ENCODE data around the gene GSTK1.
A peak's percentile ranks its signal among the peaks of the same experiment; 100 is the strongest.
"Not testable (repeated sequence)": the region's sequence is repeated elsewhere in the genome, so short reads cannot be mapped to it uniquely, and the experiment has no call there.

The GSTK1 gene

GRCh38 chr7:143257501-143257900, 5.7 kb upstream of the GSTK1 start:
- TF ChIP-seq YY1 (IDR thresholded peaks at IDR 0.05; ENCODE audit: insufficient read depth, insufficient read length) (no peak), SUZ12 (IDR thresholded peaks at IDR 0.05; ENCODE audit: extremely low read depth, insufficient read depth, insufficient read length) (no peak), ZNF274 (IDR thresholded peaks at IDR 0.05; ENCODE audit: low read depth, low read length) (no peak)
- H3K4me1 ChIP-seq (ENCODE audit: insufficient read depth, insufficient read length): no peaks in the 10 kb centered on the region

DNA sequence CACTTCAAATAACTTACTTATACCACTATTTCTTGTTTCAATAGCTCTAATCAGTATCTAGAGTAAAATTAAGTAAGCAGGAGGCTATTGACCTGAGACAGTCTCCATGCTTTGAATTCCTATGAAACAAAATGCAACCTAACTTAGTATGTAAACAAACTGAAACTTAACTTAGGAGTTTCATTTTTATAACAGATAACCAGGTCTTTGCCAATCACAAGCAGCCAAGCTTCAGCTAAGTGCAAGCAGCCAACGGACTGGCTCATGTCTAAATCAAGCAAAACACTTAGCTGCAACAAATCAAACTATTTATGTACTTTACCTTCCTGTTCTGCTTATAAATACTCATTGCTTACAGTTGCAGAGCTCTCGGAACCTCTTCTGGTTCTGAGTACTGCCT, 4.4 kb upstream of the GSTK1 start:
- Histone ChIP-seq H3K4me3 (ENCODE audit: insufficient read length, low read depth) (no peak overlapping the region), H3K4me1 (ENCODE audit: insufficient read depth, insufficient read length) (no peaks in the 10 kb centered on the region), H3K36me3 (ENCODE audit: insufficient read depth, insufficient read length, low read length) (no peaks in the 10 kb centered on the region), H3K27me3 (ENCODE audit: insufficient read depth, insufficient read length) (no peaks in the 10 kb centered on the region), H3K9ac (ENCODE audit: insufficient read length, low read depth) (no peak overlapping the region), H3K9me3 (ENCODE audit: insufficient read depth, low read length) (no peaks in the 10 kb centered on the region)
- no peak for TF ChIP-seq YY1 (IDR thresholded peaks at IDR 0.05; ENCODE audit: insufficient read depth, insufficient read length)
- no peak for TF ChIP-seq ZNF274 (IDR thresholded peaks at IDR 0.05; ENCODE audit: low read depth, low read length)
- no peak for TF ChIP-seq SUZ12 (IDR thresholded peaks at IDR 0.05; ENCODE audit: extremely low read depth, insufficient read depth, insufficient read length)
- DNase-seq (ENCODE audit: low read depth, low spot score): no peak

More at GRCh38 chr7:143257501-143257900, 5.7 kb upstream of the GSTK1 start:
- Histone ChIP-seq H3K9me3 (ENCODE audit: insufficient read depth, low read length) (no peaks in the 10 kb centered on the region), H3K27me3 (ENCODE audit: insufficient read depth, insufficient read length) (no peaks in the 10 kb centered on the region), H3K4me3 (ENCODE audit: insufficient read length, low read depth) (no peak overlapping the region), H3K36me3 (ENCODE audit: insufficient read depth, insufficient read length, low read length) (no peaks in the 10 kb centered on the region), H3K9ac (ENCODE audit: insufficient read length, low read depth) (no peak overlapping the region)
- no peak for DNase-seq (ENCODE audit: low read depth, low spot score)

DNA sequence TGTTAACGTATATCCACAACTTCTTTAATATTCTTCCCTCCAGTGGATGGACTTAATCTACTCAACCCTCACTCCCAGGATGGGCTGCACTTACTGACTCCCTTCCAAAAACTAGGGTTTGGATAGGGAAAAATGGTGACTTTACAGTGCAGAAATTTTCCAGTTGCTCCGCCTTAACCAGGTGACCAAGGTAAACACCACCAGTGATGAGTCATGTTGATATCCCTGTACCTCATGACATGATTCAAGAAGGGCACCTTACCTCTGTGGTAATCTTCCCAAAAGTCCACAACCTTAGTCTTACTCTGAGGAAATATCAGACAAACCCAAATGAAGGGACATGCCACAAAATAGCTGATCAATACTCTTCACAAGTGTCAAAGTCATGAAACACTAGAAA, 3.5 kb upstream of the GSTK1 start:
- H3K9me3 ChIP-seq (ENCODE audit: insufficient read depth, low read length): no peaks in the 10 kb centered on the region
- no peak overlapping the region for H3K4me3 ChIP-seq (ENCODE audit: insufficient read length, low read depth)
- no peaks in the 10 kb centered on the region for H3K4me1 ChIP-seq (ENCODE audit: insufficient read depth, insufficient read length)
- H3K9ac ChIP-seq (ENCODE audit: insufficient read length, low read depth): no peak overlapping the region
- DNase-seq (ENCODE audit: low read depth, low spot score): no peak
- H3K27me3 ChIP-seq (ENCODE audit: insufficient read depth, insufficient read length): no peaks in the 10 kb centered on the region
- H3K36me3 ChIP-seq (ENCODE audit: insufficient read depth, insufficient read length, low read length): no peaks in the 10 kb centered on the region
- no peak for TF ChIP-seq YY1 (IDR thresholded peaks at IDR 0.05; ENCODE audit: insufficient read depth, insufficient read length)
- no peak for TF ChIP-seq SUZ12 (IDR thresholded peaks at IDR 0.05; ENCODE audit: extremely low read depth, insufficient read depth, insufficient read length)
- TF ChIP-seq ZNF274 (IDR thresholded peaks at IDR 0.05; ENCODE audit: low read depth, low read length): no peak

GRCh38 chr7:143261901-143262300, 1.3 kb upstream of the GSTK1 start:
- TF ChIP-seq YY1 (IDR thresholded peaks at IDR 0.05; ENCODE audit: insufficient read depth, insufficient read length) (no peak), ZNF274 (IDR thresholded peaks at IDR 0.05; ENCODE audit: low read depth, low read length) (no peak), SUZ12 (IDR thresholded peaks at IDR 0.05; ENCODE audit: extremely low read depth, insufficient read depth, insufficient read length) (no peak)
- no peak for DNase-seq (ENCODE audit: low read depth, low spot score)

GRCh38 chr7:143264196-143264568, 941 bp downstream of the GSTK1 start:
- not testable (repeated sequence) for H3K9me3 ChIP-seq (ENCODE audit: insufficient read depth, low read length); H3K27me3 ChIP-seq (ENCODE audit: insufficient read depth, insufficient read length); H3K4me1 ChIP-seq (ENCODE audit: insufficient read depth, insufficient read length); DNase-seq (ENCODE audit: low read depth, low spot score); H3K9ac ChIP-seq (ENCODE audit: insufficient read length, low read depth)
- Histone ChIP-seq H3K36me3 (ENCODE audit: insufficient read depth, insufficient read length, low read length) (peaks cover 10% of the 10 kb centered on the region), H3K4me3 (ENCODE audit: insufficient read length, low read depth) (peak overlapping the region; percentile 46)

More at GRCh38 chr7:143261901-143262300, 1.3 kb upstream of the GSTK1 start:
- Histone ChIP-seq H3K36me3 (ENCODE audit: insufficient read depth, insufficient read length, low read length) (peaks cover 2% of the 10 kb centered on the region), H3K9me3 (ENCODE audit: insufficient read depth, low read length) (no peaks in the 10 kb centered on the region), H3K9ac (ENCODE audit: insufficient read length, low read depth) (no peak overlapping the region), H3K27me3 (ENCODE audit: insufficient read depth, insufficient read length) (no peaks in the 10 kb centered on the region), H3K4me1 (ENCODE audit: insufficient read depth, insufficient read length) (no peaks in the 10 kb centered on the region), H3K4me3 (ENCODE audit: insufficient read length, low read depth) (no peak overlapping the region)

- TF ChIP-seq SUZ12 (IDR thresholded peaks at IDR 0.05; ENCODE audit: extremely low read depth, insufficient read depth, insufficient read length) (no peak), YY1 (IDR thresholded peaks at IDR 0.05; ENCODE audit: insufficient read depth, insufficient read length) (no peak), ZNF274 (IDR thresholded peaks at IDR 0.05; ENCODE audit: low read depth, low read length) (no peak)
- no peak overlapping the region for H3K4me3 ChIP-seq (ENCODE audit: insufficient read length, low read depth)
- no peaks in the 10 kb centered on the region for H3K4me1 ChIP-seq (ENCODE audit: insufficient read depth, insufficient read length)
- H3K36me3 ChIP-seq (ENCODE audit: insufficient read depth, insufficient read length, low read length): peaks cover 11% of the 10 kb centered on the region
- DNase-seq (ENCODE audit: low read depth, low spot score): no peak
- H3K27me3 ChIP-seq (ENCODE audit: insufficient read depth, insufficient read length): no peaks in the 10 kb centered on the region
- no peak overlapping the region for H3K9ac ChIP-seq (ENCODE audit: insufficient read length, low read depth)
- H3K9me3 ChIP-seq (ENCODE audit: insufficient read depth, low read length): no peaks in the 10 kb centered on the region
These were observed 1.9 kb downstream of the GSTK1 start for GRCh38 chr7:143265017-143265693.

DNA sequence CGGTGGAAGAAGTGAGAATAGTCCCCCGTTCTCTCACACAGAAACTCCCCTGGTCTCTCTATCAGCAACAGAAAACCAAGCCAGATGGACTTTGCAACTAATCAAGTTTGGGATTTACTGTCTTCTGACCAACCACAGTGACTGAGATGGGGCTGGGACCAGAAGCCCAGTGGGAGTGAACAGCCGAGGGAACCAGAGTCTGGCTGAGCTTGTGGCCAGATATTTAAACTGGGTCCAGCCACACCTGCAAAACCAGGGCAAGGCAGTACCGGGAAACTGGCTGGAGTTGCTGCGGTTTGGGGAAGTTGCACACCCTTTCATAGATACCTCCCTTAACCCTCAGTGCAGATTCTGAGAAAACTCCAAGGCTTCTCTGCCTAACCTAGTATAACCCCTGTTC, 6.0 kb downstream of the GSTK1 start:
- H3K27me3 ChIP-seq (ENCODE audit: insufficient read depth, insufficient read length): no peaks in the 10 kb centered on the region
- peaks cover 11% of the 10 kb centered on the region for H3K36me3 ChIP-seq (ENCODE audit: insufficient read depth, insufficient read length, low read length)
- no peak overlapping the region for H3K9ac ChIP-seq (ENCODE audit: insufficient read length, low read depth)
- DNase-seq (ENCODE audit: low read depth, low spot score): no peak
- no peaks in the 10 kb centered on the region for H3K9me3 ChIP-seq (ENCODE audit: insufficient read depth, low read length)
- no peaks in the 10 kb centered on the region for H3K4me1 ChIP-seq (ENCODE audit: insufficient read depth, insufficient read length)
- TF ChIP-seq YY1 (IDR thresholded peaks at IDR 0.05; ENCODE audit: insufficient read depth, insufficient read length): no peak
- no peak for TF ChIP-seq SUZ12 (IDR thresholded peaks at IDR 0.05; ENCODE audit: extremely low read depth, insufficient read depth, insufficient read length)
- TF ChIP-seq ZNF274 (IDR thresholded peaks at IDR 0.05; ENCODE audit: low read depth, low read length): no peak
- H3K4me3 ChIP-seq (ENCODE audit: insufficient read length, low read depth): no peak overlapping the region
